ENCODE results near the gene P2RY1.

DNA sequence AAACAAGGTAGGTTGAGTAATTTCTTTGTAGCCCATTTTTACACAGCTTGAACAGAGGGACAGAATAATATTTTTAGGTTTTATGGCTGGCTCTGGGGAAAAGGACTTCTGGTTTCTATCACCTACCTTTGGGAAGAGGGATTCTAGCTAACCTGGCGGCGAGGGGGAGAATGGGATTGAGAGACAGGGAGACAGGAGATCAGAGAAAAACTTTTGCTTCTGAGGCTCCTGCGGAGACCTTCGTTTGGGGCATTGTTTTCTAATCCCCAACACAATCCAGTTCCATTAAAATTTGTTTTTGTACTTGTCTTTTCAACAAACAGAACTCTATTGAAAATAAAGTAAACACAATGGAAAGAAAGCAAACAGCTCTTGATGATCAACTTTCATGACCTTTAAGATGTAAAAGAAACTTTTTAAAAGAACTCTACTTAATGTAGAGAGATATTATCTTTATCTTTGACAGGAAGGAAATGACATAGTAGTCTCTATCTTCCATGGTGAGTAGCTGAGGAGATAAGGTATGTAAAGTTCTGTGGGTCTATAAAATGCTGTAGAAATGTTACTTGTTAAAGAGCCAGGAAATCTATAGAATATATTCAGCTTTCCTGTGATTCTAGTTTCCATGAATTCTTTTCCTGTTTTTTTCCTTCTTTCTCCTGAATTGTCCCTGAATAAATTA is 37.0 kb upstream of the P2RY1 start:
- TF ChIP-seq, protein P1, sequence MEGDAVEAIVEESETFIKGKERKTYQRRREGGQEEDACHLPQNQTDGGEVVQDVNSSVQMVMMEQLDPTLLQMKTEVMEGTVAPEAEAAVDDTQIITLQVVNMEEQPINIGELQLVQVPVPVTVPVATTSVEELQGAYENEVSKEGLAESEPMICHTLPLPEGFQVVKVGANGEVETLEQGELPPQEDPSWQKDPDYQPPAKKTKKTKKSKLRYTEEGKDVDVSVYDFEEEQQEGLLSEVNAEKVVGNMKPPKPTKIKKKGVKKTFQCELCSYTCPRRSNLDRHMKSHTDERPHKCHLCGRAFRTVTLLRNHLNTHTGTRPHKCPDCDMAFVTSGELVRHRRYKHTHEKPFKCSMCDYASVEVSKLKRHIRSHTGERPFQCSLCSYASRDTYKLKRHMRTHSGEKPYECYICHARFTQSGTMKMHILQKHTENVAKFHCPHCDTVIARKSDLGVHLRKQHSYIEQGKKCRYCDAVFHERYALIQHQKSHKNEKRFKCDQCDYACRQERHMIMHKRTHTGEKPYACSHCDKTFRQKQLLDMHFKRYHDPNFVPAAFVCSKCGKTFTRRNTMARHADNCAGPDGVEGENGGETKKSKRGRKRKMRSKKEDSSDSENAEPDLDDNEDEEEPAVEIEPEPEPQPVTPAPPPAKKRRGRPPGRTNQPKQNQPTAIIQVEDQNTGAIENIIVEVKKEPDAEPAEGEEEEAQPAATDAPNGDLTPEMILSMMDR (IDR thresholded peaks at IDR 0.05 in 4 of 5, conservative IDR thresholded peaks at IDR 0.05 in 1 of 5), result no peak
- TF ChIP-seq POLR2A (IDR thresholded peaks at IDR 0.05), result no peak
